ENCODE data around the gene ARHGAP18. TPM values are rescaled to one million over a fixed set of nuclear protein-coding genes. Genes with fewer than 3 reads are reported as not detected.
"Not testable (repeated sequence)": the region's sequence is repeated elsewhere in the genome, so short reads cannot be mapped to it uniquely, and the experiment has no call there.

The ARHGAP18 gene
- total RNA-seq, 2 donors from 2014 or later: 13.7 to 18.7 TPM

- intact Hi-C loops (cut with DNase I); DNase-seq (ENCODE audit: low spot score): not testable (repeated sequence)
These were observed 135.4 kb downstream of the ARHGAP18 start for GRCh38 chr6:129574605-129575004.

- DNase-seq (ENCODE audit: low spot score); intact Hi-C loops (cut with DNase I): not testable (repeated sequence)
These were observed 139.0 kb downstream of the ARHGAP18 start for GRCh38 chr6:129570929-129571328.

DNA sequence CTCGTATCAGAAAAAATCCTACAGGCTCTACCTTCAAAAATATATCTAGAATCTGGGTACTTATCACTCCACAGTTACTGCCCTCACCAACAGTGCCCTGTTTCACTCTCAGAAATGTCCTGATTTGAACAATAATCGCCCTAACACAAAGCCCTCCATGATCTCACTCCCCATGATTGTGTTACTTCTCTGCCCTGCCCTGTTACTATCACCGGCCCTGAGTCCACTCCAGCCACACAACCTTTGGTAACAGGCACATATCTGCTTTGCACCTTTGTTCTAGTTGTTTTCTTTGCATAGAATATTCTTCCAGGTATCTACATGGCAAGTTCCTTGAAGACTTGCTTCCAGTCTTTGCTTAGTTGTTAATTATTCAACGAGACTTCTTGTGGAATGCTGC is 142.0 kb downstream of the ARHGAP18 start:
- DNase-seq (ENCODE audit: low spot score): no peak
- intact Hi-C loops (cut with DNase I): no loop called here

DNA sequence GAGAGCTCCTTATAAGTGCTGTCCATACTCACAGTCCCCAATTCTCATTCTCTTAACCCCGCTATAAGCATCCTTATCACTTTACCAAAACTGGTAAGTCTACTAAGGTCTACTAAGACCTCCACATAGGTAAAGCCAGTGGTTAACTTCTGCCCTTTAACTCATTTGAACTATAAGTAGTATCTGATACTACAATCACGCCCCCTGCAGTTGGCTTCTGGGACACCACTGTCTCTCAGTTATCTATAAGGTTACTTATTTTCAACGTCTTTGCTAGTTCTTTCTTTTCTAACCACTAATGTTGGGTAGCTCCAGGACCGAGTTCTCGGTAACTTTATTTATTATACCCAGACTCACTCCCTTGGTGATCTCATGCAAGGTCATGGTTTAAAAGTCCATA is 142.6 kb downstream of the ARHGAP18 start:
- intact Hi-C loops (cut with DNase I): no loop called here
- no peak for DNase-seq (ENCODE audit: low spot score)

- DNase-seq (ENCODE audit: low spot score): no peak
- intact Hi-C loops (cut with DNase I): no loop called here
These were observed 144.2 kb downstream of the ARHGAP18 start for GRCh38 chr6:129565811-129566210.

GRCh38 chr6:129565366-129565765 is 144.6 kb downstream of the ARHGAP18 start:
- no peak for DNase-seq (ENCODE audit: low spot score)
- intact Hi-C loops (cut with DNase I): no loop called here

DNA sequence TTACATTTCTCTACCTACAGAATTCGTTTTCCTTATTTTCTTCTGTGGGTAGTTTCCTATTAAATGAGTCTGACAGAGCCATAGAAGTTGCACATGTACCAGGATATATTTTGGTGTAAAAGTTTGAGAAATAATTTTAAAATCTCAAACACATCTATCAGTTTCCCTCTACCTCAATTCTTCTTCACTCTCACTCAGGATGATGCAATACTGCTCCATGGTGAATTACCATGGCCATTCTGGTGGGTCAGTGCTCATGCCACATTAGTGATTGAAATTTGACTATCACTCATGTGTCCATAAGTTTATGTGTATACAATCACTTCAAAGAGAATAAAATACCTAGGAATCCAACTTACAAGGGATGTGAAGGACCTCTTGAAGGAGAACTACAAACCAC is 151.7 kb downstream of the ARHGAP18 start:
- no peak for DNase-seq (ENCODE audit: low spot score)
- intact Hi-C loops (cut with DNase I): no loop called here

GRCh38 chr6:129555206-129555832 is 154.7 kb downstream of the ARHGAP18 start:
- intact Hi-C loops (cut with DNase I): no loop called here
- no peak for DNase-seq (ENCODE audit: low spot score)

GRCh38 chr6:129552413-129552812 is 157.6 kb downstream of the ARHGAP18 start:
- intact Hi-C loops (cut with DNase I): no loop called here
- DNase-seq (ENCODE audit: low spot score): no peak

GRCh38 chr6:129551486-129551885 is 158.5 kb downstream of the ARHGAP18 start:
- no peak for DNase-seq (ENCODE audit: low spot score)
- intact Hi-C loops (cut with DNase I): no loop called here

DNA sequence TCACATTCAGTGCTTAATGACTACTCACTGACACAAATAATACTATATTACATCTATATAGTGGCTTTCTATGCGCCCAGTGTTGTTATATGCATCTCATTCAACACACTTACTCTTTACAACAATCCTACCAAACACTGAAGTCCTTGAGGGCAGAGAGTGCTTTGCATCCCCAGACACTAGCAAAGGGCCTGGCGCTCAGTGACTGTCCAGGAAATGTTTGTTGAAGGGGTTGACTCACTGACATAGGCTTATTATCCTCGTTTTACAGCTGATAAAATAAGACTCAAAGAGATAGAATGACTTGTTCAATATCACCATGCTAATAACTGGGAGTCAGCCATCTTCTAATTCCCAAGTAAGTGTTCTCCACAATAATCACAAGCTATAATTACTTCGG is 163.3 kb downstream of the ARHGAP18 start:
- no peak for DNase-seq (ENCODE audit: low spot score)
- intact Hi-C loops (cut with DNase I): no loop called here

DNA sequence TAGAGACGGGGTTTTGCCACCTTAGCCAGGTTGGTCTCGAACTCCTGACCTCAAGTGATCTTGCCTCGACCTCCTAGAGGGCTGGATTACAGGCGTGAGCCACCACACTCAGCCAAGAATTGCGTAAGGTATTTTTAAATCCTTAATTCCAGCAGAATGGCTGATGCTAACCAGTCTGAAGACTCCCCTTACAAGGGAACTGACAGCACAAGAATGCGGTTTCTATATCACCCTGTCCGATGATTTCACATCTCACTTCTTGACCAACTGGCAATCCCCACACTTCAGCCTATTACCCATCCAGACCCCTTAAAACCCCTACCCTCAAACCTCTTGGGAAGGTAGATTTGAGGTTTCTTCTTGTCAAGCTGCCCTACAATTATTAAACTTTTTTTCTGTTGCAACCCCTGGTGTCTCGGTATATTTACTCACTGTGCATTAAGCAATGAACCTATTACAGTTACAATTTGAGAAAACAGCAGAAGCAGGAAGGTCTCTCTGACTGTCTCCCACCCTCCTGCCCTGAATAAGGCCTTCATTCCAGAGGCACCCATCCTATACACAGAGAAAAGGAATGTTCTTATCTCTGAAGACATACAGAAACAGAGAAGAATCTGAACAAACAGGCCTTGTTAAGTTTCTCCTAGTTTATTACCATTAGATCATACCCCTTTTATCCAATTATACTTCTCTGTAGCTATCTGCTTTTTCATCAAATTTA is 164.9 kb downstream of the ARHGAP18 start:
- no peak for DNase-seq (ENCODE audit: low spot score)
- intact Hi-C loops (cut with DNase I): no loop called here

DNA sequence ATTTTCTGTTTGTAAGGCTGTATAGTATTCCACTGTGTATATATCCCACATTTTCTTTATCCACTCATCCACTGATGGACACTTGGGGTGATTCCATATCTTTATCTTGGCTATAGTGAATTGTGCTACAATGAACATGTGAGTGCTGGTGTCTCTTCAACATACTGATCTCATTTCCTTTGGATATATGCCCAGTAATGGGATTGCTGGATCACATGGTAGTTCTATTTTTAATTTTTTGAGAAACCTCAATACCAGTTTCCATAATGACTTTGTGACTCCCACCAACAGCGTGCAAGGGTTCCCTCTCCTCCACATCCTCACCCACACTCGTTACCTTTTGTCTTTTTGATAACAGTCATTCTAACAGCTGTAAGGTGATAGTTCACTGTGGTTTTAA is 166.0 kb downstream of the ARHGAP18 start:
- DNase-seq (ENCODE audit: low spot score): no peak
- intact Hi-C loops (cut with DNase I): no loop called here

DNA sequence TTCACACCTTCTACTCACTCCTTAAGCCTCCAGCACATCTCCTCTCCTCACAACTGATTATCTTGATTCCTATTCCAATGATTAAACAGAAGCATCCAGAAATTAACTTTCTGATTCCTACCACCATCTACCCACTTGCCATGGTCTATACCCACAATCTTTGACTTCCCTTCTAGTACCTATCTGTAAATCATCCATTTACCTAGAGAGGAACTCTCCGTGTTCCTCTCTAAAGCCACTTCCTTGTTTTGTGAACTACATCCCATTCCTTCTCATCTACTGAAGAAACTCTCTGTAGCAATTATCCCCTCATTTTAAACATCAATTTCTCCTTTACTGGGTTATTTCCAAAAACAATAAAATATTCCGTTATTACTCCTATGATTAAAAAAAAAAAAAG is 167.3 kb downstream of the ARHGAP18 start:
- no peak for DNase-seq (ENCODE audit: low spot score)
- intact Hi-C loops (cut with DNase I): no loop called here

- DNase-seq (ENCODE audit: low spot score): no peak
- intact Hi-C loops (cut with DNase I): loop anchor here in 1 of 2 donors (5.0 kb wide), 1 partner anchor 1717 kb away; no protein-coding TSS in a partner anchor
These were observed 170.9 kb downstream of the ARHGAP18 start for GRCh38 chr6:129539032-129539431.

DNA sequence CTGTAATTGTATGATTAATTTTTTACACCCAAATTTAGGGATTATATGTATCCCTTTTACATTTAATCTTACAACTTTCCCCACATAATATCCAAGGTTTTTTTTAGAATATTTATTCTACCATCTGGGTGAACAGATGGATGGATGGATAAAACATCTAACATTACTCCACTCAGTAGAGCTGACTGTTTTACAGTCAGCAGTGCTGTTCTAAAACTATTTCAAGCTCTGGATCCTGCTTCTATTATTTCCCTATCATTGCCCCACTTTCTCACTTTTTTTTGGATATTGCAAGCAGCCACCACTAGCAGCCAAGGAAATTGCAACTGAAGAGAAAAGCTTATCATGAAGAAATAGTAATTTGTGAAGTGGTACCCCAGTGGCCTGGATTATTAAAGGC is 173.7 kb downstream of the ARHGAP18 start:
- intact Hi-C loops (cut with DNase I): loop anchor here in 1 of 2 donors (5.0 kb wide), 1 partner anchor 1714 kb away; no protein-coding TSS in a partner anchor

GRCh38 chr6:129534926-129535325 is 175.1 kb downstream of the ARHGAP18 start:
- no peak for DNase-seq (ENCODE audit: low spot score)
- intact Hi-C loops (cut with DNase I): loop anchor here in 1 of 2 donors (5.0 kb wide), 1 partner anchor 1713 kb away; no protein-coding TSS in a partner anchor

More for the DNA sequence above, 173.7 kb downstream of the ARHGAP18 start:
- DNase-seq (ENCODE audit: low spot score): no peak
